RWPE2 (cell line): Measurements from ENCODE around the gene KBTBD13.
A peak's percentile ranks its signal among the peaks of the same experiment; 100 is the strongest.

Experiments
- ATAC-seq: fragments of 200-7000 bp; cut with Tn5 transposase; 3 replicates; pipeline ENCODE4 v1.9.1; 2021; ENCODE audit warnings: low read depth
- DNase-seq: peaks from one replicate; pipeline ENCODE4 v3.0.0-alpha.2; 2020; ENCODE audit warnings: low spot score
- H3K27ac ChIP-seq: fragments of 450-650 bp; 2 replicates; pipeline ENCODE4 v1.5.1; 2017; ENCODE audit warnings: mild to moderate bottlenecking; ENCODE audit not compliant: poor library complexity, severe bottlenecking
- H3K27me3 ChIP-seq: fragments of 250-450 bp; sonication (Bioruptor Pico); 2 replicates; pipeline ENCODE4 v1.5.1; 2021; ENCODE audit warnings: mild to moderate bottlenecking, moderate library complexity; ENCODE audit not compliant: insufficient read depth, poor library complexity, severe bottlenecking
- H3K36me3 ChIP-seq: fragments of 250-450 bp; sonication (Bioruptor Pico); 2 replicates; pipeline ENCODE4 v1.5.1; 2020; ENCODE audit warnings: low read depth, mild to moderate bottlenecking, moderate library complexity
- H3K4me1 ChIP-seq: fragments of 250-450 bp; sonication (Bioruptor Pico); 2 replicates; pipeline ENCODE4 v1.5.1; 2021; ENCODE audit warnings: mild to moderate bottlenecking, moderate library complexity; ENCODE audit not compliant: insufficient read depth, poor library complexity, severe bottlenecking
- H3K4me3 ChIP-seq: fragments of 250-450 bp; sonication (Bioruptor Pico); 2 replicates; pipeline ENCODE4 v1.5.1; 2021; ENCODE audit warnings: mild to moderate bottlenecking, moderate library complexity; ENCODE audit not compliant: severe bottlenecking
- H3K9me3 ChIP-seq: fragments of 250-450 bp; sonication (Bioruptor Pico); 2 replicates; pipeline ENCODE4 v1.5.1; 2021; ENCODE audit warnings: mild to moderate bottlenecking, moderate library complexity; ENCODE audit not compliant: severe bottlenecking
- TF ChIP-seq, protein P1 (sequence below): fragments of 450-650 bp; IDR thresholded peaks from one replicate; pipeline ENCODE4 v1.5.1; 2017; ENCODE audit warnings: mild to moderate bottlenecking, moderate library complexity; ENCODE audit not compliant: poor library complexity, severe bottlenecking

The KBTBD13 gene

GRCh38 chr15:65028921-65029735, 47.4 kb upstream of the KBTBD13 start, which contains the start of gene MTFMT:
Gene MTFMT, minus strand, starts transcription at chr15:65029639. Its CDS starts 26 bp downstream, at chr15:65029613.
- Histone ChIP-seq H3K27me3 (no peaks in the 10 kb centered on the region), H3K36me3 (peaks cover 26% of the 10 kb centered on the region), H3K9me3 (no peaks in the 10 kb centered on the region), H3K27ac (peak within 1 kb of the TSS; percentile 4), H3K4me1 (peaks cover 7% of the 10 kb centered on the region), H3K4me3 (peak within 1 kb of the TSS; percentile 60)
- ATAC-seq (peak; percentile 91), DNase-seq (peak; percentile 94)
- TF ChIP-seq, protein P1, sequence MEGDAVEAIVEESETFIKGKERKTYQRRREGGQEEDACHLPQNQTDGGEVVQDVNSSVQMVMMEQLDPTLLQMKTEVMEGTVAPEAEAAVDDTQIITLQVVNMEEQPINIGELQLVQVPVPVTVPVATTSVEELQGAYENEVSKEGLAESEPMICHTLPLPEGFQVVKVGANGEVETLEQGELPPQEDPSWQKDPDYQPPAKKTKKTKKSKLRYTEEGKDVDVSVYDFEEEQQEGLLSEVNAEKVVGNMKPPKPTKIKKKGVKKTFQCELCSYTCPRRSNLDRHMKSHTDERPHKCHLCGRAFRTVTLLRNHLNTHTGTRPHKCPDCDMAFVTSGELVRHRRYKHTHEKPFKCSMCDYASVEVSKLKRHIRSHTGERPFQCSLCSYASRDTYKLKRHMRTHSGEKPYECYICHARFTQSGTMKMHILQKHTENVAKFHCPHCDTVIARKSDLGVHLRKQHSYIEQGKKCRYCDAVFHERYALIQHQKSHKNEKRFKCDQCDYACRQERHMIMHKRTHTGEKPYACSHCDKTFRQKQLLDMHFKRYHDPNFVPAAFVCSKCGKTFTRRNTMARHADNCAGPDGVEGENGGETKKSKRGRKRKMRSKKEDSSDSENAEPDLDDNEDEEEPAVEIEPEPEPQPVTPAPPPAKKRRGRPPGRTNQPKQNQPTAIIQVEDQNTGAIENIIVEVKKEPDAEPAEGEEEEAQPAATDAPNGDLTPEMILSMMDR: no peak

DNA sequence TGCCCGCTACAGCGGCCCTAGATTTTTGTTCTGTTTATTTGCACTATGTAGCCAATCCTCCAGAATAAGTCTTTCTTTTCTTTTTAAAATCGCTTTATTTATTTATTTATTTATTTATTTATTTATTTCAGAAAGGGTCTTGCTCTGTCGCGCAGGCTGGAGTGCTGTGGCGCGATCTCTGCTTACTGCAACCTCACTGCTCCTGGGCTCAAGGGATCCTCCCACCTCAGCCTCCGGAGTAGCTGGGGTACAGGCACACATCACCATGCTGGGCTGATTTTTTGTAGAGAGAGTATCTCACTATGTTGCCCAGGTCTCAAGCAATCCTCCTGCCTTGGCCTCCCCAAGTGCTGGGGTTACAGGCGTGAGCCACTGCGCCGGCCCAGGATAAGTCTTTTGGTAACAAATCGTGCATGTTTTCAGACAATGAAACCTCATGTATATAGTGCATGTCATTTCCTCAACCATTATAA, 46.8 kb upstream of the KBTBD13 start:
- no peak overlapping the region for H3K27ac ChIP-seq
- H3K9me3 ChIP-seq: no peaks in the 10 kb centered on the region
- H3K36me3 ChIP-seq: peaks cover 22% of the 10 kb centered on the region
- ATAC-seq (no peak), DNase-seq (no peak)
- peak overlapping the region; percentile 60 for H3K4me3 ChIP-seq
- H3K4me1 ChIP-seq: peaks cover 7% of the 10 kb centered on the region
- TF ChIP-seq, protein P1: no peak
- no peaks in the 10 kb centered on the region for H3K27me3 ChIP-seq

DNA sequence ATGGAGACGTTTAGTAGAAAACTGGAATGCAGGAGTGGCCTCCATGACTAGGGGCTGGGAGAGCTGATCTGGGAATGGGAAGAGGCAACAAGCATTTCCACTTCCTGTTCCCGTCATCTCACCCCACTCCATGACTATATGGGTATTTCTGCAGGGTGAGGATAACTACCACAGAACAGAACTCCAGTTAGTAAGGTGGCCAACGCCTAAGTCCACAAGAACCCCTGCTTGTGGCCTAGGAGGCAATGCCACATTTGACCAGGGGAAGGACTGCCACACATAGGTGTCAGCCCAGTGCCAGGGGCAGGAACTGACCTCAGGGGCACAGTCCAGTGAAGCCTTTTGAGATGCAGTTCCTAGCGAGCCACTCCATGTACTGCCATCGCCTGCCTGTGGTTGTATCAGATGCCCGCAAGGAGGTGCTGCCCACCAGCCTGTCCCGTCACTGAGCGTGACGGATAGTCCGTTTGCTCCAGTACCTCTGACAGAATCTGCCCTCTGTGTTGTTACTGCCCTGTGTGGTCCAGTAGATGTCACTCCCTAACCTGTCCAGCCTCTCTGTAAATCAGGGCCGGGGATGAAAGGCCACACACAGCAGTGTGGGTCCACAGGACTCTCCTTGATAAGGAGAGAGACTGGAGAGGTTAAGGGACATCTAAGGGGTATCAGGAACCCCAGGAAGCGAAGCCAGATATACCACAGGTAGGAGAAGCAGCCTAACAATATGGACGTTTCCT, 43.6 kb upstream of the KBTBD13 start:
- H3K9me3 ChIP-seq: no peaks in the 10 kb centered on the region
- DNase-seq: no peak
- H3K36me3 ChIP-seq: no peaks in the 10 kb centered on the region
- no peak overlapping the region for H3K27ac ChIP-seq
- H3K27me3 ChIP-seq: no peaks in the 10 kb centered on the region
- H3K4me1 ChIP-seq: peaks cover 5% of the 10 kb centered on the region
- ATAC-seq: peak; percentile 46
- no peak overlapping the region for H3K4me3 ChIP-seq
- TF ChIP-seq, protein P1: no peak

GRCh38 chr15:65033659-65034269, 42.8 kb upstream of the KBTBD13 start:
- H3K27me3 ChIP-seq: no peaks in the 10 kb centered on the region
- no peaks in the 10 kb centered on the region for H3K36me3 ChIP-seq
- DNase-seq (no peak), ATAC-seq (peak; percentile 35; the same call in 2 of the 3 replicates)
- H3K9me3 ChIP-seq: no peaks in the 10 kb centered on the region
- H3K27ac ChIP-seq: no peak overlapping the region
- TF ChIP-seq, protein P1: peak; percentile 94
- no peaks in the 10 kb centered on the region for H3K4me1 ChIP-seq
- H3K4me3 ChIP-seq: no peak overlapping the region
